HL-60/S4 treated with phorbol 12-myristate 13-acetate at 8.2 ng/mL for 4 days and 3 days (cell line): ENCODE results near the gene RASGRP1.

ENCODE experiments used
- in situ Hi-C: fragments of 300-500 bp; cut with MboI; formaldehyde crosslinking; loops from 2 replicates; pipeline ENCODE4 v1.15.0; 2022; ENCODE audit warnings: low sequenced_read_pairs

The RASGRP1 gene

GRCh38 chr15:38538328-38539007 is 26.1 kb downstream of the RASGRP1 start:
- in situ Hi-C loops = no loop called here

- in situ Hi-C loops = no loop called here
Measured at GRCh38 chr15:38536201-38536676, 28.4 kb downstream of the RASGRP1 start.

- in situ Hi-C loops = no loop called here
Measured at GRCh38 chr15:38535491-38536200, 29.0 kb downstream of the RASGRP1 start.

- in situ Hi-C loops = no loop called here
Measured at GRCh38 chr15:38534691-38535090, 29.9 kb downstream of the RASGRP1 start.

- in situ Hi-C loops = no loop called here
Measured at GRCh38 chr15:38533926-38534325, 30.7 kb downstream of the RASGRP1 start.

- in situ Hi-C loops = no loop called here
Measured at GRCh38 chr15:38533416-38533915, 31.1 kb downstream of the RASGRP1 start.

- in situ Hi-C loops = no loop called here
Measured at GRCh38 chr15:38532728-38533127, 31.9 kb downstream of the RASGRP1 start.

GRCh38 chr15:38531509-38531908 is 33.1 kb downstream of the RASGRP1 start:
- in situ Hi-C loops = no loop called here

GRCh38 chr15:38530113-38530512 is 34.5 kb downstream of the RASGRP1 start:
- in situ Hi-C loops = no loop called here

- in situ Hi-C loops = no loop called here
Measured at GRCh38 chr15:38528294-38528693, 36.3 kb downstream of the RASGRP1 start.

- in situ Hi-C loops = no loop called here
Measured at GRCh38 chr15:38526158-38526557, 38.5 kb downstream of the RASGRP1 start.

- in situ Hi-C loops = no loop called here
Measured at GRCh38 chr15:38525489-38525888, 39.1 kb downstream of the RASGRP1 start.

- in situ Hi-C loops = no loop called here
Measured at GRCh38 chr15:38524156-38524555, 40.5 kb downstream of the RASGRP1 start.

GRCh38 chr15:38522922-38523321 is 41.7 kb downstream of the RASGRP1 start:
- in situ Hi-C loops = no loop called here

- in situ Hi-C loops = no loop called here
Measured at GRCh38 chr15:38521316-38521715, 43.3 kb downstream of the RASGRP1 start.

- in situ Hi-C loops = no loop called here
Measured at GRCh38 chr15:38520035-38520434, 44.6 kb downstream of the RASGRP1 start.

- in situ Hi-C loops = no loop called here
Measured at GRCh38 chr15:38518084-38518483, 46.5 kb downstream of the RASGRP1 start.

GRCh38 chr15:38517312-38517975 is 47.2 kb downstream of the RASGRP1 start:
- in situ Hi-C loops = no loop called here

- in situ Hi-C loops = no loop called here
Measured at GRCh38 chr15:38516626-38517025, 48.0 kb downstream of the RASGRP1 start.

- in situ Hi-C loops = no loop called here
Measured at GRCh38 chr15:38514601-38515000, 50.0 kb downstream of the RASGRP1 start.

- in situ Hi-C loops = no loop called here
Measured at GRCh38 chr15:38512901-38513300, 51.7 kb downstream of the RASGRP1 start.

GRCh38 chr15:38509152-38509551 is 55.5 kb downstream of the RASGRP1 start:
- in situ Hi-C loops = no loop called here
